GM12878 (cell line): ENCODE data around the gene VASH1. TPM values are rescaled to one million over a fixed set of nuclear protein-coding genes. Genes with fewer than 3 reads are reported as not detected.

Experiments used
- ATAC-seq: fragments of 200-7000 bp; cut with Tn5 transposase; 3 replicates; pipeline ENCODE4 v1.9.1; 2020; ENCODE audit warnings: mild to moderate bottlenecking, moderate library complexity
- BruUV-seq: library from RNA; stranded (reverse); fragments of 400-500 nt; replicated peaks from 2 replicates; lab custom pipeline; 2021; lab: Mats Ljungman, UMichigan
- CTCF ChIA-PET: fragments of 300-600 bp; sonication (Branson Sonifier 250); formaldehyde crosslinking; extraction: SDS; loops from one replicate; lab custom pipeline; 2021; ENCODE audit warnings: inconsistent platforms; lab: Yijun Ruan, JAX
- POLR2A ChIA-PET: fragments of 350-600 bp; formaldehyde crosslinking; extraction: SDS; loops from one replicate; lab custom pipeline; 2021; ENCODE audit warnings: inconsistent platforms; lab: Charles Lee
- RAD21 ChIA-PET: fragments of 300-600 bp; sonication (Branson Sonifier 250); formaldehyde crosslinking; loops from one replicate; lab custom pipeline; 2023; ENCODE audit warnings: antibody characterized with exemption; ENCODE audit not compliant: unreplicated experiment; lab: Charles Lee
- SMC1A ChIA-PET: fragments of 300-600 bp; sonication (Branson Sonifier 250); formaldehyde crosslinking; loops from one replicate; lab custom pipeline; 2023; ENCODE audit not compliant: unreplicated experiment, uncharacterized antibody; lab: Charles Lee
- DNase-seq: peaks from one replicate; pipeline ENCODE4 v3.0.0-alpha.2; 2011; ENCODE audit warnings: low read depth, low spot score
- FAIRE-seq: peaks from 3 replicates; lab custom pipeline; 2011; peaks lifted over from hg19 to GRCh38; lab: Jason Lieb, UNC
- H2AFZ ChIP-seq: 2 replicates; pipeline ENCODE4 v1.6.0; 2011; ENCODE audit warnings: low read depth, low read length, control low read depth; ENCODE audit not compliant: control insufficient read depth
- H3K27ac ChIP-seq: 2 replicates; pipeline ENCODE4 v1.5.1; 2011; ENCODE audit warnings: control low read depth; ENCODE audit not compliant: control insufficient read depth, insufficient read depth
- H3K27me3 ChIP-seq, 2 experiments: replicated peaks in 1 of 2; 2 replicates each; pipeline versions ENCODE4 v1.6.0 to v1.6.1; 2011; ENCODE audit warnings: low read length in 1 of 2; ENCODE audit not compliant: control insufficient read depth in 2 of 2, insufficient read depth in 2 of 2
- H3K36me3 ChIP-seq, 2 experiments: 2 replicates each; pipeline ENCODE4 v1.5.1; 2011; ENCODE audit warnings: low read length in 1 of 2; ENCODE audit not compliant: control insufficient read depth in 2 of 2, insufficient read depth in 2 of 2
- H3K4me1 ChIP-seq: 2 replicates; pipeline ENCODE4 v1.6.1; 2011; ENCODE audit warnings: mild to moderate bottlenecking, low read length, moderate library complexity, mixed read lengths; ENCODE audit not compliant: control insufficient read depth, insufficient read depth
- H3K4me2 ChIP-seq: 2 replicates; pipeline ENCODE4 v1.6.0; 2011; ENCODE audit warnings: control low read depth; ENCODE audit not compliant: control insufficient read depth, insufficient read depth
- H3K4me3 ChIP-seq: fragments of 200-600 bp; sonication (generic); 2 replicates; pipeline ENCODE4 v1.5.1; 2016
- H3K79me2 ChIP-seq: 2 replicates; pipeline ENCODE4 v1.6.0; 2011; ENCODE audit warnings: low read length; ENCODE audit not compliant: control insufficient read depth, insufficient read depth
- H3K9ac ChIP-seq: 2 replicates; pipeline ENCODE4 v1.8.0; 2011; ENCODE audit warnings: low read length, control low read depth, mixed read lengths; ENCODE audit not compliant: control insufficient read depth, insufficient read depth
- H3K9me3 ChIP-seq: replicated peaks from 3 replicates; pipeline ENCODE4 v1.5.1; 2011; ENCODE audit warnings: mild to moderate bottlenecking, low read length; ENCODE audit not compliant: control insufficient read depth, insufficient read depth
- H4K20me1 ChIP-seq: 2 replicates; pipeline ENCODE4 v1.6.0; 2011; ENCODE audit not compliant: control insufficient read depth, insufficient read depth
- BHLHE40 ChIP-seq, 2 experiments: fragments of 450-650 bp in 1 of 2; IDR thresholded peaks; 2 replicates each; pipeline ENCODE4 v1.6.1; 2011 to 2017; ENCODE audit warnings: low read depth in 2 of 2, borderline replicate concordance in 1 of 2, improper control_type of control experiment in 1 of 2, low read length in 1 of 2, mild to moderate bottlenecking in 1 of 2
- CEBPZ ChIP-seq: fragments of 150-350 bp; IDR thresholded peaks from 2 replicates; pipeline ENCODE4 v1.6.1; 2016; ENCODE audit warnings: low read depth, low read length
- CHD1 ChIP-seq: IDR thresholded peaks from 2 replicates; pipeline ENCODE4 v1.6.1; 2012; ENCODE audit warnings: low read depth, low read length, improper control_type of control experiment
- NFYA ChIP-seq: IDR thresholded peaks from 2 replicates; pipeline ENCODE4 v1.6.1; 2011; ENCODE audit warnings: low read depth, mild to moderate bottlenecking, low read length, improper control_type of control experiment, borderline replicate concordance
- NRF1 ChIP-seq: conservative IDR thresholded peaks from 2 replicates; pipeline ENCODE4 v1.6.1; 2011; ENCODE audit warnings: mild to moderate bottlenecking, low read depth, low read length, improper control_type of control experiment
- REST ChIP-seq: IDR thresholded peaks from 2 replicates; pipeline ENCODE4 v1.6.1; 2012; ENCODE audit warnings: mild to moderate bottlenecking, low read depth, low read length
- SP1 ChIP-seq: IDR thresholded peaks from one replicate; pipeline ENCODE4 v1.6.1; 2011; ENCODE audit warnings: low read depth, low read length
- TCF3 ChIP-seq: IDR thresholded peaks from 2 replicates; pipeline ENCODE4 v1.6.1; 2012; ENCODE audit warnings: low read depth, mild to moderate bottlenecking, low read length, borderline replicate concordance; ENCODE audit not compliant: insufficient read depth
- YBX1 ChIP-seq: fragments of 450-650 bp; IDR thresholded peaks from 2 replicates; pipeline ENCODE4 v1.6.1; 2016; ENCODE audit warnings: antibody characterized with exemption
- ZNF687 ChIP-seq: fragments of 450-650 bp; IDR thresholded peaks from 2 replicates; pipeline ENCODE4 v1.6.1; 2017; ENCODE audit warnings: mild to moderate bottlenecking, moderate library complexity
- WGBS: methylation state at CpG from one replicate; pipeline ENCODE4 v1.1.6; 2016; ENCODE audit warnings: low lambda C conversion rate; ENCODE audit not compliant: insufficient replicate concordance, insufficient coverage; ENCODE audit errors: missing lambda C conversion rate; 5-methylcytosine and 5-hydroxymethylcytosine counted together
- in situ Hi-C: fragments of 300-500 bp; cut with MboI; formaldehyde crosslinking; loops from 9 replicates; pipeline ENCODE4 v1.14.3; 2018; ENCODE audit warnings: mixed read lengths
- intact Hi-C: fragments of 100-400 bp; cut with micrococcal nuclease; formaldehyde crosslinking; loops from one replicate; pipeline ENCODE4 v1.14.2; 2022; ENCODE audit not compliant: unreplicated experiment
- polyA plus RNA-seq, 11 experiments: library from polyadenylated mRNA; depleted of rRNA in 4 of 11; unstranded in 6 of 11; stranded (reverse) in 5 of 11; fragments of >200 nt; fragmentation: Nextera tagmentation in 4 of 11; fragmentation: Illumina TruSeq in 1 of 11; extraction: Ambion mirVana in 4 of 11; extraction: Trizol in 1 of 11; gene quantifications; 1 replicate in 1 of 11; 2 replicates in 10 of 11; pipeline versions ENCODE4 v1.2.1 to v1.2.3, GENCODE V29; 2011 to 2016; ENCODE audit warnings: inconsistent platforms in 2 of 11, missing spikeins in 2 of 11, low read depth in 1 of 11
- total RNA-seq, 4 experiments: library from RNA; depleted of rRNA in 3 of 4; stranded (reverse); fragments of >200 nt in 3 of 4; fragmentation: Illumina TruSeq in 1 of 4; extraction: Trizol in 1 of 4; gene quantifications; 2 replicates each; pipeline versions ENCODE4 v1.2.1 to v1.2.3, GENCODE V29; 2013 to 2021

Gene VASH1
- total and polyA plus RNA-seq, 10 of the 15 experiments (the other 5 are each of a cell fraction or from before 2014, with no cell fraction given): 0.06 to 2.3 (median 0.53) TPM

GRCh38 chr14:76767681-76768656, 6.7 kb downstream of the VASH1 start:
- DNase-seq: peak; percentile 47
- ChIA-PET POLR2A (no interaction called here), SMC1A (interaction anchor here (0.7 to 1.3 kb wide), 3 partner anchors 44 to 58 kb away, joined by 3 to 4 read pairs (median 3); no protein-coding TSS in a partner anchor), CTCF (interaction anchor here (3.2 to 3.6 kb wide), 2 partner anchors 17 to 57 kb away, joined by 13 to 16 read pairs; no protein-coding TSS in a partner anchor), RAD21 (no interaction called here)
- WGBS: 22% methylated on average over 15 of the region's 15 CpGs
- Histone ChIP-seq H3K4me2 (peak overlapping the region; percentile 59), H3K27me3 (no peaks in the 10 kb centered on the region; a peak in 1 of 4 replicates), H3K9me3 (no peaks in the 10 kb centered on the region), H3K27ac (no peak overlapping the region), H3K4me3 (no peak overlapping the region), H2AFZ (peak overlapping the region; percentile 80), H3K4me1 (peaks cover 13% of the 10 kb centered on the region), H3K79me2 (no peaks in the 10 kb centered on the region), H3K9ac (no peak overlapping the region), H4K20me1 (no peaks in the 10 kb centered on the region), H3K36me3 (no peaks in the 10 kb centered on the region)
- FAIRE-seq: peak; percentile 83
- in situ Hi-C loops: no loop called here
- intact Hi-C loops: no loop called here
- BruUV-seq: no TSS peak
- ATAC-seq: peak; percentile 97
- TF ChIP-seq YBX1: no peak
- TF ChIP-seq REST: no peak
- peak; percentile 10 for TF ChIP-seq SP1
- no peak for TF ChIP-seq NFYA
- TF ChIP-seq BHLHE40 (IDR thresholded peaks at IDR 0.05; ENCODE audit: borderline replicate concordance in 1 of 2, low read depth in 2 of 2, low read length in 1 of 2): peak in 1 of 2 experiments; percentile 71; a peak in 1 of 4 replicates
- no peak for TF ChIP-seq ZNF687
- no peak for TF ChIP-seq CHD1
- TF ChIP-seq NRF1: no peak
- no peak for TF ChIP-seq TCF3
- no peak for TF ChIP-seq CEBPZ
